SIG-M5 treated with dmso at 0.1 percent for 504 hours (cell line): ENCODE results near the gene NR2E3.
"Not testable (repeated sequence)": the region's sequence is repeated elsewhere in the genome, so short reads cannot be mapped to it uniquely, and the experiment has no call there.

Experiments
- DNase-seq: peaks from one replicate; lab custom pipeline; 2025; ENCODE audit not compliant: unreplicated experiment; lab: John Stamatoyannopoulos, UW

The NR2E3 gene

DNA sequence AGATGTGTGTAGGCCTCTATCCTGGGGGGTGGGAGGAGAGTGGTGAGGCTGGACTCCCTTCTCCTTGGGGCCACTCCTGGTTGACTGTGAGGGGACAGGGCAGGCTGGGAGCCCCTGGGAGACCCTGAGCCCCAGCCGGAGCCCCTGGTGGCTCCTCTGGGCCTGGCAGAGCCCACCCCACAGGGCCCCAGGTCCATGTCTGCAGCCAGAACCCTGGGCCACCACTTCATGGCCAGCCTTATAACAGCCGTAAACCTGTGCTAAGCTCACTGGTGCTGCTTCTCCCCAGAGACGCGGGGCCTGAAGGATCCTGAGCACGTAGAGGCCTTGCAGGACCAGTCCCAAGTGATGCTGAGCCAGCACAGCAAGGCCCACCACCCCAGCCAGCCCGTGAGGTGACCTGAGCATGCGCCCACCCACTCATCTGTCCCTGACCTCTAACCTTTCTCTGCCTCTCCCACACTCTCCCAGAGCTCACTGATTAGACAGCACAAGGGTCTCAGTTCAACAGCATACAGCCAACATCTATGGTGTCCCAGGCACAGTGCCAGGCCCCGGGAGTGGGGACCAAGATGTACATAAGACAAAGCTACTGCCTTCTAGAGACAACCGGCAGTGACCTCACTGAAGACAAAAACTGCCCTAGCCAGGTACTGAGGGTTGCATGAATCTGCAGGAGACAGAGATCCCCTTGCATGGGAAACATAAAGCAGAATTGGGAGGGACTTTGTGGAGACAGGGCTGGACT, 3.5 kb downstream of the NR2E3 start:
- no peak for DNase-seq

DNA sequence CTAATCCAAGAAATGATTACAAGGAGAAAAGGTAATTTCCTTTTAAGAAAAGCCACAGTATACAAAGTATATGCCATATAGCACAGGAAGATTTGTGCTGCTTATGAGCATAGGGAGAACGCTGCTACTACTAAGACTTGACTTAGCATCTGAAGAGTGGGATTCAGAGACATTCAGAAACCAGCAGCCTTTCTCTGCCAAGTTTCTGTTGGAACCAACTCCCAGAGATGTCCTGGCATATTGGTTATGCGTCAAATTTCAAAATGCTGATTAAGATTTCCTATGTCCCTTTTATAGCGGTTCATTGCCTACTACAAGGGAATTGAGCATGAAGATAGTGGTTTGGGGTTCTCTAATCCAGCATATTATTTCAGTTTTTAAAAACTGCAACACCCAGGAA, 4.9 kb downstream of the NR2E3 start:
- no peak for DNase-seq

DNA sequence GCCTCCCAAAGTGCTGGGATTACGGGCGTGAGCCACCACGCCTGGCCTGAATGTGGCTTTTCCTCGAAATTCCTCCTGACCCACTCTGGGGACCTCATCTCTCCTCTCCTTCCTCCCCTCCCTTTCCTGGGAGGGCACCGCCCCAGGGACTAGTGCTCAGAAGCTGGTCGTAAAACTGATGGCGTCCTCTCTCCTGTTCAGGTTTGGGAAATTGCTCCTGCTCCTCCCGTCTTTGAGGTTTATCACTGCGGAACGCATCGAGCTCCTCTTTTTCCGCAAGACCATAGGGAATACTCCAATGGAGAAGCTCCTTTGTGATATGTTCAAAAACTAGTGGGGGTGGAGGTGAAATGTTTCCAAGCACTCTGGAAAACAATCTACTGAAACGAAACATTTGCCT, 7.0 kb downstream of the NR2E3 start:
- no peak for DNase-seq

DNA sequence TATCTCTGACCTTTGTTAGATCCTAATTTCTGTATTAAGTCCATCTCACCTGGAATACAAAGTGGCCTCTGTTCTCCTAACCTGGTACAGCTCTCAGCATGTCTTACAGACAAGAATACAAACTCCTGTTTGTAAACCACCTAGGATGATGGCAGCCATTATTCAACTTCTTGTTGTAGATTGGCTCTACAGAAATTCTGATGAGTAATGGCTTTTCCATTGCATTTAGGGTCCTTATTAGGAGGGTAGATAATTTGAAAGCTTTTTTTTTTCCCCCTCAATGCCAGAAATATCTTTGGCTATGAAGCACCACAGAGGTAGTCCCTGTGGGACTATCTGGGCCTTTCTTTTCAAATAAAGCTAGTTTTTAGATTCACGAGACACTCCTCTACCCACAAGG, 9.8 kb downstream of the NR2E3 start:
- no peak for DNase-seq

DNA sequence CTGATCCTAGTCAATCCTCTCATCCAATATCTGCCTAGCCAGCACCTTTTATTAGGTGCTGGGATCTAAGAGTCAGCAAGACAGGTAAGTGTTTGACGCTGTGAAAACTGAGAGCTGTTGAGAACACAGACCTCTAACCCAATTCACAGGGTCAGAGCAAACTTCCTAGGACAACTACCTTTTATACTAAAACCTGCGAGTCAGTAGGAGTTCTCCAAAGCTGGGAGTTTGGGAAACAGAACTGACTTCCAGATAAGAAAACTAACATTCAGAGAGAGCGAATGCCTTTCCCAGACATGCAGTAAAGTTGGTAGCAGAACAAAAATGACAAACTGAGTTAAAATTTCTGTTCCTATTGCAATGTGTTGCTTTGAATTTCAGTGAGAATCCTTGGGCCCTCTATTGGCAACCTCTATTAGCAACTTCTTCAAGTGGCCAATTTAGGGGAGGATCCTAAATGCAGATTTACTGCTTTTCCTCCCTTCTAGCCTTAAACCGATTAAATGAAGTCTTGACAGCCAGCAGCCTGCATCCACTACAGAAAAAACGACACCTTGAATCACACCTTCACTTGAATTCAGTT, 11.3 kb downstream of the NR2E3 start:
- no peak for DNase-seq

DNA sequence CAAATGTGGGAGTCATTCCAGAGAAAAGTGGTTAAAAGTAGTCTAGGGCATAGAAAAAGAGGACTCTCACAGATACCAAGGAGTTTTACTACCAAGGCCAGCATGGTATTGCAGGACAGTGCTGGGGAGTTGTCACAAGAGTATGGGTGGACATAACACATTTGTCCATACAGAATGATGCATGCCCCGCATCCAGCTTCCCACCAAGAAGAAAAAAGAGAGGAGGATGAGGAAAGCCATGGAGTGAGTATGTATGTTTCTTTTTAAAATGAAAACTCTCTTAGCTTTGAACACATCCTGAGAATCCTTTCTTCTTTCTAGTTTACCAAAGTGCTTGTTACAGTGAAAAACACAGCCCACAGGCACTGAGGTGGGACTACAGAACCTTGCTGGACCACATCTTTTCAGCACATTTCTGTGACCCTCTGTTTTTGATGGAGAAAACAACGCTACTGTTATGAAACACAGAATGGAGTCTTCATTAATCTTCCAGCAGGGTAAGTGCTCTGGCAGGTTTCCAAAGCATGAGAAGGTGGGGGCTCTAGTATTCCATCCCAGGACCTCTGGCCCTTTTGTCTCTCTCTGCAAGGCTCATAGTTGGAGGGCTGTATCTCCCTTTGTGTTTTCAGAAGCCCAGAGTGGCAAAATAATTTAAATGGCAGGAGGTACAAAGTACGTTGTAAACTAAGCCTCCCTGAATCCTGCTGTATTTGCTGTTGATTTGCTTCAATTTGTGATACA, 12.7 kb downstream of the NR2E3 start:
- DNase-seq, result no peak

GRCh38 chr15:71823801-71824200, 13.4 kb downstream of the NR2E3 start:
- DNase-seq, result no peak

DNA sequence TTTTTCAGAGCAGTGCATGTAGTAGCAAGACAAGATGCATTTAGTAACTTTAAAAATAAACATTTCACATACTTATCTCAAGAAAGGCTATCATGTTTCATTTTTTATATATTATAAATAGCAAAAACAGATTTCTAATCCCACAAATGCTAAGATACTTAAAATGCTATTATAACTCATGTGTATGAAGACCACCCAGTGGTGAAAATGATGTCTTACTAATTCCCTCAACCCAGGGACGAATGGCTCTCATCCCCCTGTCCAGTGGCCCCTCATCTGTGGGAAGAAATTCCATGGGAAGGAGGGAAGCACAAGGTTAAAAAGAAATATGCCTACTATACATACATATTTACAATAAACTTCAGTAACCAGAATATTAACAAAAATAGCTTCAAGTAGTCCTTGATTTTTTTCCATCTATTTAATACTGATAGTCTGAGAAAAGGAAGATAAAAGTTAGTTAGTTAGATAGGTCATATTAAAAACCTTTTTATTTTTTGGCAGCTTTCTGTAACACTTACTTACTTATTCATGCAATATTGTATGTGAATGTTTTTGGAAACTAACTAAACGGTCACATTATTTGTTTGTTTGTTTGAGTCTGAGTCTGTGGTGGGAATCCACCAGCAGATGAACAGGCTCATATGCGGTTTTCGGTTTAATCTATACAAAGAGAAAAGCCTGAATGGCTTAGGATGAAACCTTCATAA, 14.8 kb downstream of the NR2E3 start:
- no peak for DNase-seq

- DNase-seq, result no peak
Measured at GRCh38 chr15:71826196-71826595, 15.8 kb downstream of the NR2E3 start.

DNA sequence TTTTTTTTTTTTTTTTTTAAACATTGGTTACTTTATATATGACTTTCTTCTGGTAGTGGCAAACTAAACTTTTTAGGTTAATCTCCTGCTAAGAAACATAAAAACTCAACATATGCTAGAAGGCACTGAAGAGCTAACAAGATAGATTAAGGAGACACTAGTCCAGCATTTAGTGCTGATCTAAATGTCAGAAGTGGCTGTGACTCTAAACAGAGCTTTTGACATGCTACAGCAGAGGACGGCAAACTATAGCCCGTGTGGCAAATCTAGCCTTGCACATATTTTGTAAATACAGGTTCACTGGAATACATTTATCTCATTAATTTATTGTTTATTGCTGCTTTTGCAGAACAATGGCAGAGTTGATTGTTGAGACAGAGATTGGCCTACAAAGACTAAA, 20.6 kb downstream of the NR2E3 start:
- no peak for DNase-seq

DNA sequence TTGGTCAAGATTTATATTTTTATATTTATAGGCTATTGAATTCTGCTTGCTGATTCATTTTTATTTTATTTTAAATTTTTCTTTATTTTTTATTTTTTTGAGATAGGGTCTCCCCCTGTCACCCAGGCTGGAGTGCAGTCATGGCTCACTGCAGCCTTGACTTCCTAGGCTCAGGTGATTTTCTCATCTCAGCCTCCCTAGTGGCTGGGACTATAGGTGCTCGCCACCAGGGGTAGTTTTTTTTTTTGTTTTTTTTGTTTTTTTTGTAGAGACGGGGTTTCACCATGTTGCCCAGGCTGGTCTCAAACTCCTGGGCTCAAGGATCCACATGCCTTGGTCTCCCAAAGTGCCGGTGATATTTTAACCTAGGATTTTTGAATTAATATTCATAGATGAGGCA, 31.2 kb downstream of the NR2E3 start:
- DNase-seq, result no peak

- DNase-seq, result no peak
Measured at GRCh38 chr15:71844916-71845315, 34.6 kb downstream of the NR2E3 start.

- no peak for DNase-seq
Measured at GRCh38 chr15:71853543-71853942, 43.2 kb downstream of the NR2E3 start.

- not testable (repeated sequence) for DNase-seq
Measured at GRCh38 chr15:71858232-71858631, 47.9 kb downstream of the NR2E3 start.
